Limb (tissue), 2 donors: ENCODE data around the gene HIBCH.
A peak's percentile ranks its signal among the peaks of the same experiment; 100 is the strongest.

ENCODE experiments used
- DNase-seq, 2 donors: peaks; one replicate each; pipeline ENCODE4 v3.0.0-alpha.2; 2016; ENCODE audit errors: extremely low spot score in 2 of 2

The HIBCH gene

GRCh38 chr2:190190507-190191162 lies 129.0 kb downstream of the HIBCH start:
- DNase-seq, result no peak

GRCh38 chr2:190188289-190188688 lies 131.3 kb downstream of the HIBCH start:
- no peak for DNase-seq

- DNase-seq, result no peak
These were observed 133.4 kb downstream of the HIBCH start for GRCh38 chr2:190186238-190186637.

- DNase-seq, result no peak
These were observed 134.2 kb downstream of the HIBCH start for GRCh38 chr2:190185380-190185779.

- DNase-seq, result no peak
These were observed 135.2 kb downstream of the HIBCH start for GRCh38 chr2:190184460-190184859.

- DNase-seq, result no peak
These were observed 136.1 kb downstream of the HIBCH start for GRCh38 chr2:190183539-190183938.

- DNase-seq, result no peak
These were observed 137.5 kb downstream of the HIBCH start for GRCh38 chr2:190182071-190182524.

GRCh38 chr2:190181123-190181669 lies 138.4 kb downstream of the HIBCH start:
- DNase-seq, result no peak

GRCh38 chr2:190180313-190181122 lies 139.1 kb downstream of the HIBCH start:
- peak; percentile 66 to 73 for DNase-seq

GRCh38 chr2:190179754-190180312 lies 139.8 kb downstream of the HIBCH start:
- DNase-seq, result no peak

GRCh38 chr2:190178066-190178722 lies 141.4 kb downstream of the HIBCH start:
- DNase-seq, result no peak

GRCh38 chr2:190177249-190178040 lies 142.2 kb downstream of the HIBCH start:
- no peak for DNase-seq

- no peak for DNase-seq
These were observed 146.2 kb downstream of the HIBCH start for GRCh38 chr2:190173392-190173791.

GRCh38 chr2:190170673-190171072 lies 149.0 kb downstream of the HIBCH start:
- no peak for DNase-seq

GRCh38 chr2:190169221-190170072 lies 150.2 kb downstream of the HIBCH start:
- no peak for DNase-seq

GRCh38 chr2:190167702-190168101 lies 151.9 kb downstream of the HIBCH start:
- DNase-seq, result no peak

- DNase-seq, result no peak
These were observed 154.1 kb downstream of the HIBCH start for GRCh38 chr2:190165491-190165890.

GRCh38 chr2:190162851-190163250 lies 156.8 kb downstream of the HIBCH start:
- no peak for DNase-seq

GRCh38 chr2:190159453-190159852 lies 160.2 kb downstream of the HIBCH start:
- DNase-seq, result peak in 1 of 2 donors; percentile 47
